Caco-2 (cell line): ENCODE results near the gene SLC39A5. TPM values are rescaled to one million over a fixed set of nuclear protein-coding genes. Genes with fewer than 3 reads are reported as not detected.

Experiments used
- BruUV-seq: library from RNA; stranded (reverse); fragments of 400-500 nt; replicated peaks from 2 replicates; lab custom pipeline; 2021; lab: Mats Ljungman, UMichigan
- CTCF ChIA-PET: fragments of 300-600 bp; sonication (Branson Sonifier 250); formaldehyde crosslinking; loops from one replicate; lab custom pipeline; 2022; ENCODE audit warnings: antibody characterized with exemption; lab: Charles Lee
- POLR2A ChIA-PET: fragments of 300-600 bp; sonication (Branson Sonifier 250); formaldehyde crosslinking; loops from one replicate; lab custom pipeline; 2022; ENCODE audit warnings: antibody characterized with exemption; lab: Charles Lee
- DNase-seq, 2 experiments: peaks; one replicate each; pipeline versions ENCODE4 v3.0.0 to v3.0.0-alpha.2; 2020 to 2022
- H3K27me3 ChIP-seq: replicated peaks from 2 replicates; pipeline ENCODE4 v1.6.0; 2011; ENCODE audit warnings: low read length; ENCODE audit not compliant: control insufficient read depth, insufficient read depth
- H3K36me3 ChIP-seq: 2 replicates; pipeline ENCODE4 v1.5.1; 2011; ENCODE audit warnings: low read length; ENCODE audit not compliant: control insufficient read depth, insufficient read depth
- H3K4me1 ChIP-seq: fragments of 250-450 bp; sonication (Bioruptor Pico); 2 replicates; pipeline ENCODE4 v1.5.1; 2020; ENCODE audit warnings: mild to moderate bottlenecking
- H3K4me3 ChIP-seq: 2 replicates; pipeline ENCODE4 v1.5.1; 2011; ENCODE audit warnings: low read depth, mild to moderate bottlenecking, control low read depth, low read length
- H3K9me3 ChIP-seq: fragments of 250-450 bp; sonication (Bioruptor Pico); 2 replicates; pipeline ENCODE4 v1.5.1; 2020; ENCODE audit warnings: mild to moderate bottlenecking, moderate library complexity
- H3K27ac Mint-ChIP-seq: one replicate; pipeline ENCODE4 v1.8.0; 2022; ENCODE audit warnings: mixed read lengths; ENCODE audit not compliant: unreplicated experiment
- H3K27me3 Mint-ChIP-seq: one replicate; pipeline ENCODE4 v1.8.0; 2022; ENCODE audit warnings: mixed read lengths; ENCODE audit not compliant: insufficient read depth, unreplicated experiment
- H3K36me3 Mint-ChIP-seq: one replicate; pipeline ENCODE4 v1.8.0; 2022; ENCODE audit warnings: mild to moderate bottlenecking, mixed read lengths; ENCODE audit not compliant: insufficient read depth, unreplicated experiment
- H3K4me1 Mint-ChIP-seq: one replicate; pipeline ENCODE4 v1.8.0; 2022; ENCODE audit warnings: low read depth, mixed read lengths; ENCODE audit not compliant: unreplicated experiment
- H3K4me3 Mint-ChIP-seq: one replicate; pipeline ENCODE4 v1.8.0; 2022; ENCODE audit warnings: mild to moderate bottlenecking, moderate library complexity, mixed read lengths; ENCODE audit not compliant: unreplicated experiment
- H3K9me3 Mint-ChIP-seq: one replicate; pipeline ENCODE4 v1.8.0; 2022; ENCODE audit warnings: mixed read lengths; ENCODE audit not compliant: unreplicated experiment
- CTCF ChIP-seq, 2 experiments: fragments of 200-600 bp in 1 of 2; IDR thresholded peaks; 1 replicate in 1 of 2; 2 replicates in 1 of 2; pipeline versions ENCODE4 v1.5.1 to v1.8.0; 2011 to 2022; ENCODE audit warnings: antibody characterized with exemption in 1 of 2, control low read depth in 1 of 2, inconsistent platforms in 1 of 2, low read depth in 1 of 2, low read length in 1 of 2, mild to moderate bottlenecking in 1 of 2, moderate library complexity in 1 of 2; ENCODE audit not compliant: insufficient read depth in 1 of 2, severe bottlenecking in 1 of 2, unreplicated experiment in 1 of 2
- intact Hi-C: fragments of 100-400 bp; cut with micrococcal nuclease; formaldehyde crosslinking; loops from one replicate; pipeline ENCODE4 v1.10.0; 2022; ENCODE audit not compliant: unreplicated experiment
- total RNA-seq: library from RNA; stranded (reverse); gene quantifications from 2 replicates; pipeline ENCODE4 v1.2.3, GENCODE V29; 2022

SLC39A5 gene
- total RNA-seq, 1 experiment from 2014 or later, result 110 TPM

GRCh38 chr12:56213878-56214277 lies 16.0 kb upstream of the SLC39A5 start:
- Mint-ChIP-seq H3K27ac (no peak overlapping the region), H3K9me3 (peaks cover 9% of the 10 kb centered on the region), H3K4me3 (no peak overlapping the region), H3K36me3 (peaks cover 86% of the 10 kb centered on the region), H3K4me1 (peaks cover 7% of the 10 kb centered on the region), H3K27me3 (no peaks in the 10 kb centered on the region)
- ChIA-PET POLR2A (no interaction called here), CTCF (interaction anchor here (0.6 to 1.1 kb wide), 2 partner anchors 24 to 102 kb away, joined by 3 read pairs; partner anchors contain the start of genes CNPY2 and SMARCC2)
- Histone ChIP-seq H3K4me3 (no peak overlapping the region), H3K4me1 (no peaks in the 10 kb centered on the region), H3K9me3 (no peaks in the 10 kb centered on the region), H3K27me3 (no peaks in the 10 kb centered on the region), H3K36me3 (peaks cover 2% of the 10 kb centered on the region)
- DNase-seq, result no peak
- intact Hi-C loops, result no loop called here
- TF ChIP-seq CTCF (IDR thresholded peaks at IDR 0.05; ENCODE audit: insufficient read depth in 1 of 2, low read depth in 1 of 2, low read length in 1 of 2, severe bottlenecking in 1 of 2, unreplicated experiment in 1 of 2), result no peak
- BruUV-seq, result no TSS peak

GRCh38 chr12:56216461-56216860 lies 13.4 kb upstream of the SLC39A5 start:
- no peak for DNase-seq
- Mint-ChIP-seq H3K36me3 (peaks cover 69% of the 10 kb centered on the region), H3K9me3 (peaks cover 9% of the 10 kb centered on the region), H3K4me1 (peaks cover 7% of the 10 kb centered on the region), H3K27me3 (no peaks in the 10 kb centered on the region), H3K4me3 (no peak overlapping the region), H3K27ac (no peak overlapping the region)
- Histone ChIP-seq H3K36me3 (peaks cover 2% of the 10 kb centered on the region), H3K27me3 (no peaks in the 10 kb centered on the region), H3K4me3 (no peak overlapping the region), H3K9me3 (no peaks in the 10 kb centered on the region), H3K4me1 (no peaks in the 10 kb centered on the region)
- POLR2A ChIA-PET, result no interaction called here
- intact Hi-C loops, result no loop called here
- TF ChIP-seq CTCF (IDR thresholded peaks at IDR 0.05; ENCODE audit: insufficient read depth in 1 of 2, low read depth in 1 of 2, low read length in 1 of 2, severe bottlenecking in 1 of 2, unreplicated experiment in 1 of 2), result no peak
- no TSS peak for BruUV-seq
- CTCF ChIA-PET, result interaction anchor here (0.8 kb wide), 2 partner anchors 10 to 27 kb away, joined by 3 read pairs; partner anchors contain the start of gene SMARCC2

- Histone ChIP-seq H3K9me3 (no peaks in the 10 kb centered on the region), H3K4me1 (peaks cover 4% of the 10 kb centered on the region), H3K36me3 (no peaks in the 10 kb centered on the region; the same call in 1 of the 2 replicates), H3K27me3 (no peaks in the 10 kb centered on the region), H3K4me3 (no peak overlapping the region)
- CTCF ChIA-PET, result interaction anchor here (0.7 to 4.2 kb wide), 6 partner anchors 11 to 84 kb away, joined by 3 to 61 read pairs (median 16); partner anchors contain the start of gene SMARCC2
- Mint-ChIP-seq H3K27me3 (no peaks in the 10 kb centered on the region), H3K4me3 (peak overlapping the region; percentile 99), H3K36me3 (peaks cover 55% of the 10 kb centered on the region), H3K9me3 (peaks cover 9% of the 10 kb centered on the region), H3K4me1 (peaks cover 7% of the 10 kb centered on the region), H3K27ac (no peak overlapping the region)
- intact Hi-C loops, result loop anchor here (5.0 kb wide), 1 partner anchor 37 kb away; the partner anchor contains the start of gene ANKRD52
- POLR2A ChIA-PET, result interaction anchor here (0.7 kb wide), 1 partner anchor 23 kb away, joined by 10 read pairs; no protein-coding TSS in a partner anchor
- TF ChIP-seq CTCF (IDR thresholded peaks at IDR 0.05; ENCODE audit: insufficient read depth in 1 of 2, low read depth in 1 of 2, low read length in 1 of 2, severe bottlenecking in 1 of 2, unreplicated experiment in 1 of 2), result no peak
- no peak for DNase-seq
- BruUV-seq, result no TSS peak
Observed at GRCh38 chr12:56219840-56220239, 10.0 kb upstream of the SLC39A5 start.
